Measurements from ENCODE around the gene USB1.

DNA sequence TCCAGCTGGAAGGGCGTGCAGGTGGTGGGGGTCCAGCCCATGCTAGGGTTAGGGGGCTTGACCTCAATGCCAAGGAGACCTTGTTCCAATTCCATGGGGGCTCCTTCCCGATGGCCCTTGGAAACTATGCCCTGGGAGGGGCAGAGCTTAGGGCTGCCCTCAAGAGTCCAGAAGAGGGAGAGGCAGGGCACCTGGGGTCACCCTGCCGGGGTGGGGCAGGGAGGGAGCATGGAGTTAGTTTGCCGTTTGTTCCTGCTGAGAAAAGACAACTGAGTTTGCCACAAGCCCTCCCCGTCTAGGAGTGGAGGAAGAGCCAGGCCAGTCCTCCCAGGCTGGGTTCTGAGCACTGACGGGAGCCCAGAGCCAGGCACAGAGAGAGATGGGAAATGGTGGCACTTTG is 45.7 kb downstream of the USB1 start:
- TF ChIP-seq, protein P1, sequence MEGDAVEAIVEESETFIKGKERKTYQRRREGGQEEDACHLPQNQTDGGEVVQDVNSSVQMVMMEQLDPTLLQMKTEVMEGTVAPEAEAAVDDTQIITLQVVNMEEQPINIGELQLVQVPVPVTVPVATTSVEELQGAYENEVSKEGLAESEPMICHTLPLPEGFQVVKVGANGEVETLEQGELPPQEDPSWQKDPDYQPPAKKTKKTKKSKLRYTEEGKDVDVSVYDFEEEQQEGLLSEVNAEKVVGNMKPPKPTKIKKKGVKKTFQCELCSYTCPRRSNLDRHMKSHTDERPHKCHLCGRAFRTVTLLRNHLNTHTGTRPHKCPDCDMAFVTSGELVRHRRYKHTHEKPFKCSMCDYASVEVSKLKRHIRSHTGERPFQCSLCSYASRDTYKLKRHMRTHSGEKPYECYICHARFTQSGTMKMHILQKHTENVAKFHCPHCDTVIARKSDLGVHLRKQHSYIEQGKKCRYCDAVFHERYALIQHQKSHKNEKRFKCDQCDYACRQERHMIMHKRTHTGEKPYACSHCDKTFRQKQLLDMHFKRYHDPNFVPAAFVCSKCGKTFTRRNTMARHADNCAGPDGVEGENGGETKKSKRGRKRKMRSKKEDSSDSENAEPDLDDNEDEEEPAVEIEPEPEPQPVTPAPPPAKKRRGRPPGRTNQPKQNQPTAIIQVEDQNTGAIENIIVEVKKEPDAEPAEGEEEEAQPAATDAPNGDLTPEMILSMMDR (IDR thresholded peaks at IDR 0.05) = no peak
- TF ChIP-seq POLR2AphosphoS5 (IDR thresholded peaks at IDR 0.05) (no peak), POLR2A (IDR thresholded peaks at IDR 0.05) (no peak)
